Muscle of back (tissue), 13 donors: Measurements from ENCODE around the gene EIF3CL. TPM values are rescaled to one million over a fixed set of nuclear protein-coding genes. Genes with fewer than 3 reads are reported as not detected.
"Not testable (repeated sequence)": the region's sequence is repeated elsewhere in the genome, so short reads cannot be mapped to it uniquely, and the experiment has no call there.

ENCODE experiments used
- DNase-seq, 3 donors: peaks; one replicate each; pipeline versions ENCODE4 v3.0.0 to v3.0.0-alpha.2; 2013
- long read RNA-seq, 9 donors: transcript quantifications; one replicate each; lab custom pipeline, GENCODE V29; 2026
- polyA plus RNA-seq, 10 donors: library from polyadenylated mRNA; unstranded; fragments of 120-200 nt; gene quantifications; one replicate each; pipeline ENCODE4 v1.2.1, GENCODE V29; 2013; ENCODE audit not compliant: insufficient read length in 10 of 10

The EIF3CL gene
- polyA plus RNA-seq, result 100 to 1,000 TPM in 1 of 10 donors, 10 to 100 TPM in 9; 34.6 to 109 (median 57.9) TPM
- long read RNA-seq, donor 1, transcript EIF3CL-201 (21 exons, 3,085 nt), result major isoform, 7 of 103 reads
- long read RNA-seq, donor 1, partial matches to known transcripts, result 75 of 103 reads
- long read RNA-seq, donor 1, other reads (novel, unspliced or antisense), result 21 of 103 reads
- long read RNA-seq, donor 2, transcript EIF3CL-201 (21 exons, 3,085 nt), result major isoform, 5 of 180 reads
- long read RNA-seq, donor 2, partial matches to known transcripts, result 138 of 180 reads
- long read RNA-seq, donor 2, other reads (novel, unspliced or antisense), result 36 of 180 reads
- long read RNA-seq, donor 3, result 0 reads
- long read RNA-seq, donor 4, transcript EIF3CL-201 (21 exons, 3,085 nt), result major isoform, 6 of 184 reads
- long read RNA-seq, donor 4, partial matches to known transcripts, result 136 of 184 reads
- long read RNA-seq, donor 4, other reads (novel, unspliced or antisense), result 42 of 184 reads
- long read RNA-seq, donor 5, transcript EIF3CL-201 (21 exons, 3,085 nt), result major isoform, 5 of 436 reads
- long read RNA-seq, donor 5, partial matches to known transcripts, result 431 of 436 reads
- long read RNA-seq, donor 5, other reads (novel, unspliced or antisense), result 0 of 436 reads
- long read RNA-seq, donor 6, transcript EIF3CL-201 (21 exons, 3,085 nt), result major isoform, 5 of 273 reads
- long read RNA-seq, donor 6, partial matches to known transcripts, result 227 of 273 reads
- long read RNA-seq, donor 6, other reads (novel, unspliced or antisense), result 40 of 273 reads
- long read RNA-seq, donor 7, transcript EIF3CL-201 (21 exons, 3,085 nt), result major isoform, 7 of 261 reads
- long read RNA-seq, donor 7, partial matches to known transcripts, result 204 of 261 reads
- long read RNA-seq, donor 7, other reads (novel, unspliced or antisense), result 50 of 261 reads
- long read RNA-seq, donor 8, partial matches to known transcripts, result 123 of 138 reads
- long read RNA-seq, donor 8, other reads (novel, unspliced or antisense), result 13 of 138 reads
- long read RNA-seq, donor 9, partial matches to known transcripts, result 17 of 17 reads
- long read RNA-seq, donor 9, other reads (novel, unspliced or antisense), result 0 of 17 reads

- not testable (repeated sequence) for DNase-seq
These were observed at the start of gene EIF3CL for GRCh38 chr16:28403220-28404072. TSS of gene EIF3CL (minus strand) at chr16:28403841. CDS start at chr16:28403618, 223 bp downstream.

GRCh38 chr16:28447081-28447480 lies 43.4 kb upstream of the EIF3CL start:
- not testable (repeated sequence) for DNase-seq

GRCh38 chr16:28446388-28446787 lies 42.7 kb upstream of the EIF3CL start:
- not testable (repeated sequence) for DNase-seq

- DNase-seq, result not testable (repeated sequence)
These were observed 40.3 kb upstream of the EIF3CL start for GRCh38 chr16:28443943-28444342.

GRCh38 chr16:28438899-28439298 lies 35.3 kb upstream of the EIF3CL start:
- not testable (repeated sequence) for DNase-seq

GRCh38 chr16:28435340-28435739 lies 31.7 kb upstream of the EIF3CL start:
- not testable (repeated sequence) for DNase-seq

- DNase-seq, result not testable (repeated sequence)
These were observed 22.5 kb upstream of the EIF3CL start for GRCh38 chr16:28426060-28426680.

GRCh38 chr16:28421071-28421750 lies 17.6 kb upstream of the EIF3CL start:
- not testable (repeated sequence) for DNase-seq

- not testable (repeated sequence) for DNase-seq
These were observed 13.4 kb upstream of the EIF3CL start for GRCh38 chr16:28417033-28417432.

- DNase-seq, result not testable (repeated sequence)
These were observed 10.9 kb upstream of the EIF3CL start for GRCh38 chr16:28414530-28414929.

GRCh38 chr16:28413585-28413984 lies 9.9 kb upstream of the EIF3CL start:
- not testable (repeated sequence) for DNase-seq

- DNase-seq, result not testable (repeated sequence)
These were observed 11.6 kb downstream of the EIF3CL start for GRCh38 chr16:28392054-28392453.

- not testable (repeated sequence) for DNase-seq
These were observed 21.3 kb downstream of the EIF3CL start for GRCh38 chr16:28382177-28382867.

- not testable (repeated sequence) for DNase-seq
These were observed 25.8 kb downstream of the EIF3CL start for GRCh38 chr16:28377822-28378221.

- not testable (repeated sequence) for DNase-seq
These were observed 26.5 kb downstream of the EIF3CL start for GRCh38 chr16:28377108-28377625.

- DNase-seq, result not testable (repeated sequence)
These were observed 28.5 kb downstream of the EIF3CL start for GRCh38 chr16:28375115-28375514.

GRCh38 chr16:28374281-28374680 lies 29.4 kb downstream of the EIF3CL start:
- not testable (repeated sequence) for DNase-seq

GRCh38 chr16:28367926-28368325 lies 35.7 kb downstream of the EIF3CL start:
- peak in 1 of 3 donors; percentile 0 for DNase-seq
